ENCODE results near the gene UQCRC1. TPM values are rescaled to one million over a fixed set of nuclear protein-coding genes. Genes with fewer than 3 reads are reported as not detected.

The UQCRC1 gene
- total RNA-seq, 1 experiment from 2014 or later, result 278 TPM

- no TSS peak for BruUV-seq (replicated peaks)
- Mint-ChIP-seq H3K4me1 (ENCODE audit: low read depth, unreplicated experiment) (peaks cover 7% of the 10 kb centered on the region), H3K27me3 (ENCODE audit: insufficient read depth, unreplicated experiment) (no peaks in the 10 kb centered on the region), H3K36me3 (ENCODE audit: insufficient read depth, unreplicated experiment) (peaks cover 27% of the 10 kb centered on the region), H3K4me3 (ENCODE audit: unreplicated experiment) (no peak overlapping the region), H3K27ac (ENCODE audit: unreplicated experiment) (no peak overlapping the region), H3K9me3 (ENCODE audit: unreplicated experiment) (no peaks in the 10 kb centered on the region)
- DNase-seq, result no peak
- ChIA-PET CTCF (interaction anchor here (0.7 kb wide), 2 partner anchors 142 to 376 kb away, joined by 4 to 5 read pairs; no protein-coding TSS in a partner anchor), POLR2A (no interaction called here)
- Histone ChIP-seq H3K9me3 (peaks cover 11% of the 10 kb centered on the region), H3K36me3 (ENCODE audit: control insufficient read depth, insufficient read depth, low read length) (peaks cover 3% of the 10 kb centered on the region; the same call in 1 of the 2 replicates), H3K4me1 (peaks cover 11% of the 10 kb centered on the region), H3K27me3 (replicated peaks; ENCODE audit: control insufficient read depth, insufficient read depth, low read length) (no peaks in the 10 kb centered on the region), H3K4me3 (ENCODE audit: low read depth, low read length) (no peak overlapping the region)
- TF ChIP-seq CTCF (IDR thresholded peaks at IDR 0.05; ENCODE audit: insufficient read depth in 1 of 2, low read depth in 1 of 2, low read length in 1 of 2, severe bottlenecking in 1 of 2, unreplicated experiment in 1 of 2), result no peak
- intact Hi-C loops (cut with micrococcal nuclease; ENCODE audit: unreplicated experiment), result no loop called here
These were observed 2.9 kb upstream of the UQCRC1 start for GRCh38 chr3:48612309-48612708.

- H3K27me3 Mint-ChIP-seq (ENCODE audit: insufficient read depth, unreplicated experiment), result no peaks in the 10 kb centered on the region
- Histone ChIP-seq H3K9me3 (no peaks in the 10 kb centered on the region), H3K4me1 (peaks cover 11% of the 10 kb centered on the region), H3K4me3 (ENCODE audit: low read depth, low read length) (no peak overlapping the region), H3K27me3 (replicated peaks; ENCODE audit: control insufficient read depth, insufficient read depth, low read length) (no peaks in the 10 kb centered on the region), H3K36me3 (ENCODE audit: control insufficient read depth, insufficient read depth, low read length) (peaks cover 7% of the 10 kb centered on the region)
- no peaks in the 10 kb centered on the region for H3K9me3 Mint-ChIP-seq (ENCODE audit: unreplicated experiment)
- peaks cover 7% of the 10 kb centered on the region for H3K4me1 Mint-ChIP-seq (ENCODE audit: low read depth, unreplicated experiment)
- H3K4me3 Mint-ChIP-seq (ENCODE audit: unreplicated experiment), result peak overlapping the region; percentile 91
- CTCF ChIA-PET, result interaction anchor here (0.9 kb wide), 1 partner anchor 311 kb away, joined by 9 read pairs; no protein-coding TSS in a partner anchor
- no TSS peak for BruUV-seq (replicated peaks)
- POLR2A ChIA-PET, result no interaction called here
- no peak for TF ChIP-seq CTCF (IDR thresholded peaks at IDR 0.05; ENCODE audit: insufficient read depth in 1 of 2, low read depth in 1 of 2, low read length in 1 of 2, severe bottlenecking in 1 of 2, unreplicated experiment in 1 of 2)
- intact Hi-C loops (cut with micrococcal nuclease; ENCODE audit: unreplicated experiment), result no loop called here
- H3K27ac Mint-ChIP-seq (ENCODE audit: unreplicated experiment), result no peak overlapping the region
- DNase-seq, result no peak
- H3K36me3 Mint-ChIP-seq (ENCODE audit: insufficient read depth, unreplicated experiment), result peaks cover 66% of the 10 kb centered on the region
These were observed 1.9 kb downstream of the UQCRC1 start for GRCh38 chr3:48607519-48607918.

- no peaks in the 10 kb centered on the region for H3K4me1 Mint-ChIP-seq (ENCODE audit: low read depth, unreplicated experiment)
- no peaks in the 10 kb centered on the region for H3K27me3 Mint-ChIP-seq (ENCODE audit: insufficient read depth, unreplicated experiment)
- H3K4me1 ChIP-seq, result peaks cover 3% of the 10 kb centered on the region; the same call in 1 of the 2 replicates
- BruUV-seq (replicated peaks), result no TSS peak
- no peaks in the 10 kb centered on the region for H3K9me3 ChIP-seq
- no peak for TF ChIP-seq CTCF (IDR thresholded peaks at IDR 0.05; ENCODE audit: insufficient read depth in 1 of 2, low read depth in 1 of 2, low read length in 1 of 2, severe bottlenecking in 1 of 2, unreplicated experiment in 1 of 2)
- H3K36me3 ChIP-seq (ENCODE audit: control insufficient read depth, insufficient read depth, low read length), result peaks cover 7% of the 10 kb centered on the region
- ChIA-PET POLR2A (no interaction called here), CTCF (interaction anchor here (0.6 to 1.2 kb wide), 3 partner anchors 11 to 165 kb away, joined by 3 to 4 read pairs (median 3); no protein-coding TSS in a partner anchor)
- intact Hi-C loops (cut with micrococcal nuclease; ENCODE audit: unreplicated experiment), result no loop called here
- DNase-seq, result no peak
- H3K27me3 ChIP-seq (replicated peaks; ENCODE audit: control insufficient read depth, insufficient read depth, low read length), result no peaks in the 10 kb centered on the region
- H3K36me3 Mint-ChIP-seq (ENCODE audit: insufficient read depth, unreplicated experiment), result peaks cover 76% of the 10 kb centered on the region
- H3K27ac Mint-ChIP-seq (ENCODE audit: unreplicated experiment), result no peak overlapping the region
- H3K9me3 Mint-ChIP-seq (ENCODE audit: unreplicated experiment), result no peaks in the 10 kb centered on the region
- no peak overlapping the region for H3K4me3 ChIP-seq (ENCODE audit: low read depth, low read length)
- H3K4me3 Mint-ChIP-seq (ENCODE audit: unreplicated experiment), result no peak overlapping the region
These were observed 7.8 kb downstream of the UQCRC1 start for GRCh38 chr3:48601622-48601994.

Measured in Caco-2 (cell line).